ENCODE data around the gene KIAA0586.

- no peak for TF ChIP-seq CTCF (IDR thresholded peaks at IDR 0.05; ENCODE audit: low read length)
- TF ChIP-seq EZH2phosphoT487 (IDR thresholded peaks at IDR 0.05; ENCODE audit: low read length): no peak
These were observed 17.1 kb downstream of the KIAA0586 start for GRCh38 chr14:58444627-58445026.
